Stimulated activated CD8-positive, alpha-beta memory T cell treated with anti-CD3 and anti-CD28 coated beads, Interleukin-2, amount 100 ng/mL, for 48 hours (primary cell): ENCODE data around the gene DLG2.

Experiments used
- DNase-seq, 2 donors: peaks; one replicate each; pipeline ENCODE4 v3.0.0-alpha.2; 2020; ENCODE audit warnings: low read depth in 2 of 2

DLG2 gene

GRCh38 chr11:84497981-84498411, 1129.1 kb downstream of the DLG2 start:
- no peak for DNase-seq

- DNase-seq = no peak
Observed at GRCh38 chr11:84497181-84497580, 1130.0 kb downstream of the DLG2 start.

- no peak for DNase-seq
Observed at GRCh38 chr11:84496122-84496521, 1131.0 kb downstream of the DLG2 start.

GRCh38 chr11:84480131-84480530, 1147.0 kb downstream of the DLG2 start:
- no peak for DNase-seq

- DNase-seq = no peak
Observed at GRCh38 chr11:84476581-84476980, 1150.6 kb downstream of the DLG2 start.

- no peak for DNase-seq
Observed at GRCh38 chr11:84471501-84471900, 1155.6 kb downstream of the DLG2 start.

- DNase-seq = no peak
Observed at GRCh38 chr11:84468235-84468634, 1158.9 kb downstream of the DLG2 start.

GRCh38 chr11:84465040-84465439, 1162.1 kb downstream of the DLG2 start:
- DNase-seq = no peak

- no peak for DNase-seq
Observed at GRCh38 chr11:84455691-84456090, 1171.5 kb downstream of the DLG2 start.

GRCh38 chr11:84452211-84452610, 1174.9 kb downstream of the DLG2 start:
- no peak for DNase-seq

GRCh38 chr11:84438565-84438964, 1188.6 kb downstream of the DLG2 start:
- DNase-seq = no peak

GRCh38 chr11:84437071-84437980, 1189.8 kb downstream of the DLG2 start:
- no peak for DNase-seq

- DNase-seq = no peak
Observed at GRCh38 chr11:84430661-84431060, 1196.5 kb downstream of the DLG2 start.

GRCh38 chr11:84425673-84426072, 1201.5 kb downstream of the DLG2 start:
- DNase-seq = no peak

GRCh38 chr11:84420271-84420670, 1206.9 kb downstream of the DLG2 start:
- DNase-seq = no peak

GRCh38 chr11:84419616-84420015, 1207.5 kb downstream of the DLG2 start:
- no peak for DNase-seq

GRCh38 chr11:84414920-84415319, 1212.2 kb downstream of the DLG2 start:
- no peak for DNase-seq

- no peak for DNase-seq
Observed at GRCh38 chr11:84413549-84413948, 1213.6 kb downstream of the DLG2 start.

GRCh38 chr11:84412862-84413261, 1214.3 kb downstream of the DLG2 start:
- no peak for DNase-seq

GRCh38 chr11:84408946-84409411, 1218.2 kb downstream of the DLG2 start:
- DNase-seq = no peak

- DNase-seq = no peak
Observed at GRCh38 chr11:84407091-84407490, 1220.1 kb downstream of the DLG2 start.

GRCh38 chr11:84398017-84398626, 1229.0 kb downstream of the DLG2 start:
- DNase-seq = no peak

GRCh38 chr11:84396521-84396920, 1230.6 kb downstream of the DLG2 start:
- no peak for DNase-seq
